ENCODE measurements around the gene DNAJC3. TPM values are rescaled to one million over a fixed set of nuclear protein-coding genes. Genes with fewer than 3 reads are reported as not detected.
"Not testable (repeated sequence)": the region's sequence is repeated elsewhere in the genome, so short reads cannot be mapped to it uniquely, and the experiment has no call there.

DNAJC3 gene
- total and polyA plus RNA-seq, 2 experiments from 2014 or later = 27.1 to 91.4 TPM

- no peak overlapping the region for H3K4me3 ChIP-seq
- no peaks in the 10 kb centered on the region for H3K36me3 ChIP-seq (replicated peaks; ENCODE audit: insufficient read depth, low read depth)
- H3K9me2 ChIP-seq (replicated peaks; ENCODE audit: insufficient read depth) = no peaks in the 10 kb centered on the region
- no peak overlapping the region for H2AFZ ChIP-seq
- DNase-seq (ENCODE audit: low spot score) = no peak
- H3K4me1 ChIP-seq (ENCODE audit: insufficient read depth) = peaks cover 5% of the 10 kb centered on the region
- no peaks in the 10 kb centered on the region for H4K20me1 ChIP-seq (ENCODE audit: insufficient read depth, poor library complexity, severe bottlenecking)
- H3K4me2 ChIP-seq = no peak overlapping the region
- WGBS (ENCODE audit: low lambda C conversion rate, missing lambda C conversion rate) = 70% methylated on average over 2 of the region's 2 CpGs
- H3K27ac ChIP-seq = no peak overlapping the region
- no peaks in the 10 kb centered on the region for H3K79me2 ChIP-seq
- H3K27me3 ChIP-seq = no peaks in the 10 kb centered on the region
- TF ChIP-seq EZH2phosphoT487 (IDR thresholded peaks at IDR 0.05; ENCODE audit: low read depth, severe bottlenecking, unreplicated experiment) = no peak
- no peak for TF ChIP-seq EZH2 (IDR thresholded peaks at IDR 0.05; ENCODE audit: borderline replicate concordance)
- no peak for TF ChIP-seq CTCF (IDR thresholded peaks at IDR 0.05; ENCODE audit: poor library complexity)
- H3K9me3 ChIP-seq (ENCODE audit: low read depth) = no peaks in the 10 kb centered on the region
Measured at GRCh38 chr13:95788100-95788463, 111.1 kb downstream of the DNAJC3 start.

- H3K4me1 ChIP-seq (ENCODE audit: insufficient read depth); H3K27ac ChIP-seq; H3K36me3 ChIP-seq (replicated peaks; ENCODE audit: insufficient read depth, low read depth); H3K27me3 ChIP-seq; H3K9me3 ChIP-seq (ENCODE audit: low read depth); H4K20me1 ChIP-seq (ENCODE audit: insufficient read depth, poor library complexity, severe bottlenecking); DNase-seq (ENCODE audit: low spot score); H3K79me2 ChIP-seq; H3K9me2 ChIP-seq (replicated peaks; ENCODE audit: insufficient read depth); H3K4me3 ChIP-seq; H2AFZ ChIP-seq; H3K4me2 ChIP-seq: not testable (repeated sequence)
Measured at GRCh38 chr13:95789315-95789714, 112.4 kb downstream of the DNAJC3 start.

- 88% methylated on average over 7 of the region's 7 CpGs for WGBS (ENCODE audit: low lambda C conversion rate, missing lambda C conversion rate)
- DNase-seq (ENCODE audit: low spot score) = no peak
- TF ChIP-seq EZH2phosphoT487 (IDR thresholded peaks at IDR 0.05; ENCODE audit: low read depth, severe bottlenecking, unreplicated experiment) (no peak), CTCF (IDR thresholded peaks at IDR 0.05; ENCODE audit: poor library complexity) (no peak), EZH2 (IDR thresholded peaks at IDR 0.05; ENCODE audit: borderline replicate concordance) (no peak)
- Histone ChIP-seq H3K4me2 (no peak overlapping the region), H3K9me2 (replicated peaks; ENCODE audit: insufficient read depth) (no peaks in the 10 kb centered on the region), H3K27ac (no peak overlapping the region), H4K20me1 (ENCODE audit: insufficient read depth, poor library complexity, severe bottlenecking) (no peaks in the 10 kb centered on the region), H3K79me2 (no peaks in the 10 kb centered on the region), H3K9me3 (ENCODE audit: low read depth) (no peaks in the 10 kb centered on the region), H3K4me3 (no peak overlapping the region), H2AFZ (no peak overlapping the region), H3K27me3 (no peaks in the 10 kb centered on the region), H3K4me1 (ENCODE audit: insufficient read depth) (no peaks in the 10 kb centered on the region), H3K36me3 (replicated peaks; ENCODE audit: insufficient read depth, low read depth) (no peaks in the 10 kb centered on the region)
Measured at GRCh38 chr13:95791084-95791722, 114.3 kb downstream of the DNAJC3 start.

GRCh38 chr13:95793018-95793555 is 116.1 kb downstream of the DNAJC3 start:
- no peaks in the 10 kb centered on the region for H3K9me3 ChIP-seq (ENCODE audit: low read depth)
- H3K27ac ChIP-seq = no peak overlapping the region
- H3K27me3 ChIP-seq = no peaks in the 10 kb centered on the region
- H3K4me3 ChIP-seq = no peak overlapping the region
- no peaks in the 10 kb centered on the region for H3K9me2 ChIP-seq (replicated peaks; ENCODE audit: insufficient read depth)
- H3K36me3 ChIP-seq (replicated peaks; ENCODE audit: insufficient read depth, low read depth) = no peaks in the 10 kb centered on the region
- no peaks in the 10 kb centered on the region for H3K4me1 ChIP-seq (ENCODE audit: insufficient read depth)
- no peaks in the 10 kb centered on the region for H3K79me2 ChIP-seq
- no peak overlapping the region for H2AFZ ChIP-seq
- no peak overlapping the region for H3K4me2 ChIP-seq
- TF ChIP-seq CTCF (IDR thresholded peaks at IDR 0.05; ENCODE audit: poor library complexity) (no peak), EZH2phosphoT487 (IDR thresholded peaks at IDR 0.05; ENCODE audit: low read depth, severe bottlenecking, unreplicated experiment) (no peak), EZH2 (IDR thresholded peaks at IDR 0.05; ENCODE audit: borderline replicate concordance) (no peak)
- H4K20me1 ChIP-seq (ENCODE audit: insufficient read depth, poor library complexity, severe bottlenecking) = no peaks in the 10 kb centered on the region
- DNase-seq (ENCODE audit: low spot score) = no peak
- 90% methylated on average over 3 of the region's 3 CpGs for WGBS (ENCODE audit: low lambda C conversion rate, missing lambda C conversion rate)
